H9 (cell line): ENCODE data around the gene KIF1A. TPM values are rescaled to one million over a fixed set of nuclear protein-coding genes. Genes with fewer than 3 reads are reported as not detected.

Experiments
- DNase-seq: peaks from one replicate; pipeline ENCODE4 v3.0.0-alpha.2; 2017
- H2AFZ ChIP-seq: one replicate; pipeline ENCODE4 v1.6.1; 2013; ENCODE audit warnings: mild to moderate bottlenecking, low read length, control low read depth, moderate library complexity
- H2AK5ac ChIP-seq: 2 replicates; pipeline ENCODE4 v1.6.1; 2013; ENCODE audit warnings: low read length, control low read depth, mixed read lengths; ENCODE audit not compliant: insufficient read length
- H2BK120ac ChIP-seq: one replicate; pipeline ENCODE4 v1.6.1; 2013; ENCODE audit warnings: low read depth, mild to moderate bottlenecking, low read length, control low read depth, inconsistent platforms; ENCODE audit not compliant: poor library complexity, severe bottlenecking
- H2BK12ac ChIP-seq: 2 replicates; pipeline ENCODE4 v1.6.1; 2013; ENCODE audit warnings: low read length, control low read depth, mixed read lengths, low read depth; ENCODE audit not compliant: insufficient read length
- H2BK15ac ChIP-seq: 2 replicates; pipeline ENCODE4 v1.6.1; 2013; ENCODE audit warnings: low read depth, low read length, control low read depth
- H2BK20ac ChIP-seq: one replicate; pipeline ENCODE4 v1.6.1; 2013; ENCODE audit warnings: low read depth, mild to moderate bottlenecking, low read length, control low read depth, inconsistent platforms; ENCODE audit not compliant: poor library complexity, severe bottlenecking
- H2BK5ac ChIP-seq: 2 replicates; pipeline ENCODE4 v1.6.1; 2013; ENCODE audit warnings: low read length, control low read depth, mixed read lengths; ENCODE audit not compliant: insufficient read length
- H3K14ac ChIP-seq: 2 replicates; pipeline ENCODE4 v1.6.1; 2013; ENCODE audit warnings: low read length, control low read depth; ENCODE audit not compliant: insufficient read depth
- H3K18ac ChIP-seq: 2 replicates; pipeline ENCODE4 v1.6.1; 2013; ENCODE audit warnings: low read depth, mild to moderate bottlenecking, mixed read lengths, low read length, control low read depth; ENCODE audit not compliant: insufficient read length
- H3K23ac ChIP-seq: 2 replicates; pipeline ENCODE4 v1.6.1; 2013; ENCODE audit warnings: low read length, control low read depth, mixed read lengths, low read depth; ENCODE audit not compliant: insufficient read length
- H3K23me2 ChIP-seq: 2 replicates; pipeline ENCODE4 v1.6.1; 2013; ENCODE audit warnings: low read depth, mild to moderate bottlenecking, mixed read lengths, low read length, control low read depth; ENCODE audit not compliant: insufficient read length, poor library complexity, severe bottlenecking
- H3K27ac ChIP-seq: 2 replicates; pipeline ENCODE4 v1.5.1; 2013; ENCODE audit warnings: low read length, control low read depth, mixed read lengths, low read depth; ENCODE audit not compliant: insufficient read length
- H3K27me3 ChIP-seq: 2 replicates; pipeline ENCODE4 v1.6.1; 2013; ENCODE audit warnings: low read length, control low read depth, inconsistent platforms; ENCODE audit not compliant: insufficient read depth
- H3K4ac ChIP-seq: 2 replicates; pipeline ENCODE4 v1.6.1; 2013; ENCODE audit warnings: low read depth, mild to moderate bottlenecking, control low read depth, inconsistent platforms, low read length, moderate library complexity
- H3K4me1 ChIP-seq: 2 replicates; pipeline ENCODE4 v1.6.1; 2013; ENCODE audit warnings: low read length, control low read depth, inconsistent platforms; ENCODE audit not compliant: insufficient read depth
- H3K4me2 ChIP-seq: 2 replicates; pipeline ENCODE4 v1.6.1; 2013; ENCODE audit warnings: low read length, control low read depth, mixed read lengths; ENCODE audit not compliant: insufficient read length, insufficient read depth
- H3K56ac ChIP-seq: 2 replicates; pipeline ENCODE4 v1.6.1; 2013; ENCODE audit warnings: low read depth, mild to moderate bottlenecking, mixed read lengths, low read length, control low read depth; ENCODE audit not compliant: insufficient read length
- H3K79me1 ChIP-seq: 2 replicates; pipeline ENCODE4 v1.6.1; 2013; ENCODE audit warnings: low read depth, mild to moderate bottlenecking, moderate library complexity, low read length, control low read depth, inconsistent platforms; ENCODE audit not compliant: insufficient read depth, poor library complexity, severe bottlenecking
- H3K79me2 ChIP-seq: 2 replicates; pipeline ENCODE4 v1.6.1; 2013; ENCODE audit warnings: low read length, control low read depth, inconsistent platforms; ENCODE audit not compliant: insufficient read depth
- H3K9ac ChIP-seq: 2 replicates; pipeline ENCODE4 v1.6.1; 2013; ENCODE audit warnings: low read length, control low read depth, mixed read lengths; ENCODE audit not compliant: insufficient read length; ENCODE audit errors: extremely low read depth
- H3K9me3 ChIP-seq: one replicate; pipeline ENCODE4 v1.6.1; 2013; ENCODE audit warnings: low read depth, low read length, inconsistent platforms; ENCODE audit not compliant: control insufficient read depth
- H3T11ph ChIP-seq: one replicate; pipeline ENCODE4 v1.6.1; 2013; ENCODE audit warnings: mild to moderate bottlenecking, low read length, control low read depth, inconsistent platforms
- H4K20me1 ChIP-seq: one replicate; pipeline ENCODE4 v1.6.1; 2013; ENCODE audit not compliant: control insufficient read depth, insufficient read length, insufficient read depth
- H4K5ac ChIP-seq: 2 replicates; pipeline ENCODE4 v1.6.1; 2013; ENCODE audit warnings: low read depth, mild to moderate bottlenecking, mixed read lengths, low read length, control low read depth; ENCODE audit not compliant: insufficient read length
- H4K8ac ChIP-seq: replicated peaks from 2 replicates; pipeline ENCODE4 v1.6.1; 2013; ENCODE audit warnings: low read length, control low read depth, mixed read lengths, low read depth; ENCODE audit not compliant: insufficient read length
- H4K91ac ChIP-seq: 2 replicates; pipeline ENCODE4 v1.6.1; 2013; ENCODE audit warnings: low read depth, mild to moderate bottlenecking, moderate library complexity, mixed read lengths, low read length, control low read depth; ENCODE audit not compliant: insufficient read length
- H3K27ac Mint-ChIP-seq, 3 experiments: 2 replicates in 2 of 3; 3 replicates in 1 of 3; pipeline ENCODE4 v1.8.0; 2020 to 2021; ENCODE audit warnings: mixed read lengths in 3 of 3, mild to moderate bottlenecking in 1 of 3, moderate library complexity in 1 of 3
- H3K27me3 Mint-ChIP-seq: 2 replicates; pipeline ENCODE4 v1.8.0; 2021; ENCODE audit warnings: low read depth, mild to moderate bottlenecking, moderate library complexity, mixed read lengths
- H3K36me3 Mint-ChIP-seq, 3 experiments: 2 replicates in 2 of 3; 3 replicates in 1 of 3; pipeline ENCODE4 v1.8.0; 2020 to 2021; ENCODE audit warnings: low read depth in 3 of 3, mixed read lengths in 3 of 3; ENCODE audit not compliant: insufficient read depth in 1 of 3
- H3K4me1 Mint-ChIP-seq, 2 experiments: 2 replicates each; pipeline ENCODE4 v1.8.0; 2020; ENCODE audit warnings: mixed read lengths in 2 of 2
- H3K4me3 Mint-ChIP-seq, 2 experiments: 2 replicates in 1 of 2; 3 replicates in 1 of 2; pipeline ENCODE4 v1.8.0; 2020 to 2021; ENCODE audit warnings: mild to moderate bottlenecking in 2 of 2, mixed read lengths in 2 of 2, moderate library complexity in 1 of 2
- H3K9me3 Mint-ChIP-seq, 2 experiments: 2 replicates in 1 of 2; 3 replicates in 1 of 2; pipeline ENCODE4 v1.8.0; 2020; ENCODE audit warnings: mild to moderate bottlenecking in 2 of 2, mixed read lengths in 2 of 2, moderate library complexity in 1 of 2
- CTCF ChIP-seq: fragments of 200-600 bp; sonication (generic); conservative IDR thresholded peaks from 3 replicates; pipeline ENCODE4 v1.8.0; 2021; ENCODE audit warnings: antibody characterized with exemption, mild to moderate bottlenecking
- WGBS: extraction: QIAGEN DNeasy Blood & Tissue Kit; methylation state at CpG from one replicate; pipeline ENCODE4 v1.1.7; 2013; ENCODE audit warnings: missing lambda C conversion rate, low lambda C conversion rate, mixed read lengths; ENCODE audit not compliant: insufficient read length; ENCODE audit errors: extremely low coverage; 5-methylcytosine and 5-hydroxymethylcytosine counted together
- total RNA-seq: library from RNA; stranded (reverse); gene quantifications from 2 replicates; pipeline ENCODE4 v1.2.1, GENCODE V29; 2021

Gene KIF1A
- total RNA-seq, 1 experiment from 2014 or later = 204 TPM

- peak; percentile 19 for DNase-seq
- H3K4ac ChIP-seq = no peak overlapping the region
- no peak overlapping the region for H2AK5ac ChIP-seq
- no peaks in the 10 kb centered on the region for H3K79me1 ChIP-seq
- no peak overlapping the region for H3K9ac ChIP-seq
- Mint-ChIP-seq H3K9me3 (no peaks in the 10 kb centered on the region), H3K4me3 (no peak overlapping the region), H3K27me3 (no peaks in the 10 kb centered on the region; the same call in 1 of the 2 replicates), H3K27ac (no peak overlapping the region), H3K4me1 (peaks cover 0 to 3% of the 10 kb centered on the region in 2 experiments; a peak in 2 of 4 replicates), H3K36me3 (no peaks in the 10 kb centered on the region)
- no peak overlapping the region for H3K4me2 ChIP-seq
- no peak overlapping the region for H4K5ac ChIP-seq
- no peak overlapping the region for H3T11ph ChIP-seq
- H2BK12ac ChIP-seq = no peak overlapping the region
- no CpG with 5 or more reads among the region's 11 CpGs for WGBS
- H2BK20ac ChIP-seq = no peak overlapping the region
- H3K23ac ChIP-seq = no peak overlapping the region
- H3K14ac ChIP-seq = no peak overlapping the region
- no peak overlapping the region for H3K56ac ChIP-seq
- no peak overlapping the region for H2BK120ac ChIP-seq
- H2BK5ac ChIP-seq = no peak overlapping the region
- no peak overlapping the region for H3K18ac ChIP-seq
- H2AFZ ChIP-seq = no peak overlapping the region
- no peak overlapping the region for H4K91ac ChIP-seq
- no peaks in the 10 kb centered on the region for H3K23me2 ChIP-seq
- no peaks in the 10 kb centered on the region for H4K20me1 ChIP-seq
- H3K27ac ChIP-seq = no peak overlapping the region
- no peaks in the 10 kb centered on the region for H3K4me1 ChIP-seq
- H3K27me3 ChIP-seq = no peaks in the 10 kb centered on the region
- H4K8ac ChIP-seq = no peak overlapping the region
- no peaks in the 10 kb centered on the region for H3K79me2 ChIP-seq
- no peak for TF ChIP-seq CTCF
- H3K9me3 ChIP-seq = no peaks in the 10 kb centered on the region
- no peak overlapping the region for H2BK15ac ChIP-seq
Measured at GRCh38 chr2:240689975-240690374, 130.0 kb downstream of the KIF1A start.
